ENCODE measurements around the gene PCTP.

- no peak for TF ChIP-seq CTCF (IDR thresholded peaks at IDR 0.05)
- no peak for TF ChIP-seq POLR2A (IDR thresholded peaks at IDR 0.05)
Observed at GRCh38 chr17:55742272-55743102, 8.4 kb upstream of the PCTP start.

Measured in lower leg skin (tissue), 3 donors.